ENCODE results near the gene LPP. TPM values are rescaled to one million over a fixed set of nuclear protein-coding genes. Genes with fewer than 3 reads are reported as not detected.

The LPP gene
- polyA plus RNA-seq, 1 donor (not counting 4 experiments of a cell fraction or from before 2014, with no cell fraction given): 16.0 TPM

- Histone ChIP-seq H3K4me1 (ENCODE audit: control insufficient read depth, extremely low read depth, insufficient read depth, low read length) (peaks cover 3% of the 10 kb centered on the region), H3K36me3 (ENCODE audit: control insufficient read depth in 2 of 2, extremely low read depth in 1 of 2, insufficient read depth in 2 of 2, low read length in 2 of 2) (no peaks in the 10 kb centered on the region), H2AFZ (ENCODE audit: control insufficient read depth, low read length) (no peak overlapping the region), H3K4me2 (ENCODE audit: control insufficient read depth, extremely low read depth, insufficient read depth, low read depth, low read length) (no peak overlapping the region), H3K27ac (ENCODE audit: control insufficient read depth, insufficient read depth, low read length) (no peak overlapping the region), H3K9me1 (ENCODE audit: control insufficient read depth, extremely low read depth, insufficient read depth, low read length) (no peaks in the 10 kb centered on the region), H3K27me3 (ENCODE audit: control insufficient read depth, extremely low read depth, insufficient read depth, low read length) (no peaks in the 10 kb centered on the region), H3K79me2 (ENCODE audit: control insufficient read depth, insufficient read depth, low read length) (no peaks in the 10 kb centered on the region), H3K9ac (ENCODE audit: control insufficient read depth, extremely low read depth, insufficient read depth, low read length) (no peak overlapping the region), H3K9me3 (ENCODE audit: control insufficient read depth, low read depth, low read length) (no peaks in the 10 kb centered on the region), H4K20me1 (ENCODE audit: control insufficient read depth, extremely low read depth, insufficient read depth, low read length) (no peaks in the 10 kb centered on the region), H3K4me3 (ENCODE audit: control insufficient read depth in 2 of 3, extremely low read depth in 1 of 3, insufficient read depth in 2 of 3, low read depth in 1 of 3, low read length in 3 of 3) (no peak overlapping the region)
- dilution Hi-C loops (cut with MboI; ENCODE audit: extremely low pct_ligation_motif_present, low sequenced_read_pairs): no loop called here
- DNase-seq (ENCODE audit: low read depth, low spot score) (no peak), FAIRE-seq (no peak)
- TF ChIP-seq CTCF (optimal IDR thresholded peaks at IDR 0.05 in 1 of 3, IDR thresholded peaks at IDR 0.05 in 1 of 3, conservative IDR thresholded peaks at IDR 0.05 in 1 of 3; ENCODE audit: extremely low read depth in 1 of 3, insufficient read depth in 2 of 3, low read length in 3 of 3): no peak
- TF ChIP-seq EZH2 (IDR thresholded peaks at IDR 0.05; ENCODE audit: low read length): no peak
Observed at GRCh38 chr3:188417271-188417696, 263.3 kb downstream of the LPP start.

- Histone ChIP-seq H3K9ac (ENCODE audit: control insufficient read depth, extremely low read depth, insufficient read depth, low read length) (no peak overlapping the region), H3K27me3 (ENCODE audit: control insufficient read depth, extremely low read depth, insufficient read depth, low read length) (no peaks in the 10 kb centered on the region), H3K36me3 (ENCODE audit: control insufficient read depth in 2 of 2, extremely low read depth in 1 of 2, insufficient read depth in 2 of 2, low read length in 2 of 2) (no peaks in the 10 kb centered on the region), H3K9me3 (ENCODE audit: control insufficient read depth, low read depth, low read length) (no peaks in the 10 kb centered on the region), H3K27ac (ENCODE audit: control insufficient read depth, insufficient read depth, low read length) (no peak overlapping the region), H3K79me2 (ENCODE audit: control insufficient read depth, insufficient read depth, low read length) (peaks cover 2% of the 10 kb centered on the region), H3K4me2 (ENCODE audit: control insufficient read depth, extremely low read depth, insufficient read depth, low read depth, low read length) (no peak overlapping the region), H3K4me1 (ENCODE audit: control insufficient read depth, extremely low read depth, insufficient read depth, low read length) (peaks cover 3% of the 10 kb centered on the region), H2AFZ (ENCODE audit: control insufficient read depth, low read length) (no peak overlapping the region), H4K20me1 (ENCODE audit: control insufficient read depth, extremely low read depth, insufficient read depth, low read length) (no peaks in the 10 kb centered on the region), H3K9me1 (ENCODE audit: control insufficient read depth, extremely low read depth, insufficient read depth, low read length) (no peaks in the 10 kb centered on the region), H3K4me3 (ENCODE audit: control insufficient read depth in 2 of 3, extremely low read depth in 1 of 3, insufficient read depth in 2 of 3, low read depth in 1 of 3, low read length in 3 of 3) (no peak overlapping the region)
- dilution Hi-C loops (cut with MboI; ENCODE audit: extremely low pct_ligation_motif_present, low sequenced_read_pairs): no loop called here
- TF ChIP-seq CTCF (optimal IDR thresholded peaks at IDR 0.05 in 1 of 3, IDR thresholded peaks at IDR 0.05 in 1 of 3, conservative IDR thresholded peaks at IDR 0.05 in 1 of 3; ENCODE audit: extremely low read depth in 1 of 3, insufficient read depth in 2 of 3, low read length in 3 of 3) (no peak), EZH2 (IDR thresholded peaks at IDR 0.05; ENCODE audit: low read length) (no peak)
- DNase-seq (ENCODE audit: low read depth, low spot score) (no peak), FAIRE-seq (no peak)
Observed at GRCh38 chr3:188417766-188418165, 263.8 kb downstream of the LPP start.

Data from keratinocyte (primary cell).